Right lobe of liver (tissue), 4 donors: ENCODE measurements around the gene ADH1B.

Experiments used
- CTCF ChIP-seq, 4 donors: fragments of 200-600 bp in 3 of 4; fragments of 450-650 bp in 1 of 4; IDR thresholded peaks; one replicate each; pipeline versions ENCODE4 v1.5.1 to v1.8.0; 2016 to 2022; ENCODE audit warnings: antibody characterized with exemption in 4 of 4, mild to moderate bottlenecking in 2 of 4
- POLR2A ChIP-seq: fragments of 450-650 bp; IDR thresholded peaks from one replicate; pipeline ENCODE4 v1.6.1; 2017; ENCODE audit warnings: antibody characterized with exemption, mild to moderate bottlenecking
- donor health status: DM: no; HTN: no; CAD: no.
- donor health status: DM: no; HTN: no; CAD: no.
- donor health status: DM: no; HTN: yes; CAD: no.

- no peak for TF ChIP-seq CTCF (IDR thresholded peaks at IDR 0.05)
- TF ChIP-seq POLR2A, result peak; percentile 69
These were observed 31.7 kb upstream of the ADH1B start, which contains the start of gene ADH1C for GRCh38 chr4:99352602-99353537.
